GM19463 (cell line): ENCODE results near the gene WASL.
"Not testable (repeated sequence)": the region's sequence is repeated elsewhere in the genome, so short reads cannot be mapped to it uniquely, and the experiment has no call there.

ENCODE experiments used
- ATAC-seq: cut with Tn5 transposase; IDR thresholded peaks from one replicate; pipeline ENCODE4 v1.9.1; 2021; ENCODE audit warnings: mild to moderate bottlenecking, moderate library complexity; ENCODE audit not compliant: unreplicated experiment

WASL gene

GRCh38 chr7:123635551-123636359 lies 113.0 kb downstream of the WASL start:
- peak; percentile 58 for ATAC-seq

- ATAC-seq = not testable (repeated sequence)
Observed at GRCh38 chr7:123634011-123634573, 114.7 kb downstream of the WASL start.

GRCh38 chr7:123633553-123633952 lies 115.2 kb downstream of the WASL start:
- no peak for ATAC-seq

- ATAC-seq = no peak
Observed at GRCh38 chr7:123632808-123633207, 116.0 kb downstream of the WASL start.
